Coronary artery (tissue), 2 donors: ENCODE data around the gene FRMPD2.

Experiments used
- DNase-seq: peaks from one replicate; pipeline ENCODE4 v3.0.0-alpha.2; 2017; ENCODE audit warnings: low spot score
- H3K27ac ChIP-seq, 2 donors: fragments of 200-600 bp; sonication (generic); one replicate each; pipeline ENCODE4 v1.5.1; 2016 to 2019
- H3K4me3 ChIP-seq: fragments of 200-600 bp; sonication (generic); 2 replicates; pipeline ENCODE4 v1.5.1; 2016; ENCODE audit warnings: mild to moderate bottlenecking, moderate library complexity
- TF ChIP-seq, protein P1 (sequence below): fragments of 200-600 bp; sonication (generic); IDR thresholded peaks from one replicate; pipeline ENCODE4 v1.5.1; 2019; ENCODE audit warnings: antibody characterized with exemption

FRMPD2 gene

GRCh38 chr10:48235501-48235900 is 39.0 kb downstream of the FRMPD2 start:
- H3K27ac ChIP-seq = no peak overlapping the region
- no peak overlapping the region for H3K4me3 ChIP-seq
- TF ChIP-seq, protein P1, sequence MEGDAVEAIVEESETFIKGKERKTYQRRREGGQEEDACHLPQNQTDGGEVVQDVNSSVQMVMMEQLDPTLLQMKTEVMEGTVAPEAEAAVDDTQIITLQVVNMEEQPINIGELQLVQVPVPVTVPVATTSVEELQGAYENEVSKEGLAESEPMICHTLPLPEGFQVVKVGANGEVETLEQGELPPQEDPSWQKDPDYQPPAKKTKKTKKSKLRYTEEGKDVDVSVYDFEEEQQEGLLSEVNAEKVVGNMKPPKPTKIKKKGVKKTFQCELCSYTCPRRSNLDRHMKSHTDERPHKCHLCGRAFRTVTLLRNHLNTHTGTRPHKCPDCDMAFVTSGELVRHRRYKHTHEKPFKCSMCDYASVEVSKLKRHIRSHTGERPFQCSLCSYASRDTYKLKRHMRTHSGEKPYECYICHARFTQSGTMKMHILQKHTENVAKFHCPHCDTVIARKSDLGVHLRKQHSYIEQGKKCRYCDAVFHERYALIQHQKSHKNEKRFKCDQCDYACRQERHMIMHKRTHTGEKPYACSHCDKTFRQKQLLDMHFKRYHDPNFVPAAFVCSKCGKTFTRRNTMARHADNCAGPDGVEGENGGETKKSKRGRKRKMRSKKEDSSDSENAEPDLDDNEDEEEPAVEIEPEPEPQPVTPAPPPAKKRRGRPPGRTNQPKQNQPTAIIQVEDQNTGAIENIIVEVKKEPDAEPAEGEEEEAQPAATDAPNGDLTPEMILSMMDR = no peak
- DNase-seq = no peak

DNA sequence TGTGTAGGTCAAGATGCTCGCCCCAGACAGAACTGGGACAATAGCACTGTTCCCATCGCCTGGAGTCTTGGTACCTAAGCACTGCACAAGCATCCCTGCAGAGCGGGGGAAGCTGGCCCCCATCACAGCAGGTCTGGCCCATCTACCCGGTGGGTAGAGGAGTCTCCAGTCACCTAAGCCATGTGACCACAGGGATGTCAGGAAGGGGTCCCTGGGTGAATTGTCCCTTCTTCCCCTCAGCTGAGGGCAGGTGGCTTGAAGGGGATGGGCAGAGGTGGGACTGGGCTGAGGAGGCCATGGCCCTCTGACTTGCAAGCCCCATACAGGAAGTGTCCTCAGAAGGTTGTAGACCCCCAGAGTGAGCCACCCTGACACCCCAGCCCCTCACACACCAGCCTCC is 39.7 kb downstream of the FRMPD2 start:
- TF ChIP-seq, protein P1 = no peak
- H3K4me3 ChIP-seq = no peak overlapping the region
- DNase-seq = no peak
- no peak overlapping the region for H3K27ac ChIP-seq

DNA sequence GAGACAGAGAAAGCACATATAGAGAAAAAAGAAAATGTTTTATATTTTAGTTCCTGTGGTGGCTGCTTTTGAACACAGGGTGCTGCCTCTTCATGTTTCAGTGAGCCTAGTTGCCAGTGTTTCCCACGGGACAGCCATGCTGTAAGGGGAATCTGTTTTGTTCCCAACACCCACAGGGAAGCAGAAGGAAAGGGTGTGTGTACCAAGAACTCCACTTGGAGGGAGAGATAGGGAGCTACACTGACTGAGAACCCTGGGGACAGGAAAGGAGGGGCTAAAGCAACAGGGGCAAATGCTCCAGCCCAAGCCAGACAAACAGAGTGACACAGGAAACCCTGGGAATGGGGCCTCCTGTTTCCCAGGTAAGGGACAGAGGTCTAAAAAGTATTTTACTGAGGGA is 40.2 kb downstream of the FRMPD2 start:
- TF ChIP-seq, protein P1 = no peak
- no peak overlapping the region for H3K4me3 ChIP-seq
- DNase-seq = no peak

GRCh38 chr10:48233559-48234005 is 40.9 kb downstream of the FRMPD2 start:
- no peak overlapping the region for H3K4me3 ChIP-seq
- TF ChIP-seq, protein P1 = no peak
- no peak overlapping the region for H3K27ac ChIP-seq
- no peak for DNase-seq

More for the DNA sequence above, 40.2 kb downstream of the FRMPD2 start:
- H3K27ac ChIP-seq = no peak overlapping the region

DNA sequence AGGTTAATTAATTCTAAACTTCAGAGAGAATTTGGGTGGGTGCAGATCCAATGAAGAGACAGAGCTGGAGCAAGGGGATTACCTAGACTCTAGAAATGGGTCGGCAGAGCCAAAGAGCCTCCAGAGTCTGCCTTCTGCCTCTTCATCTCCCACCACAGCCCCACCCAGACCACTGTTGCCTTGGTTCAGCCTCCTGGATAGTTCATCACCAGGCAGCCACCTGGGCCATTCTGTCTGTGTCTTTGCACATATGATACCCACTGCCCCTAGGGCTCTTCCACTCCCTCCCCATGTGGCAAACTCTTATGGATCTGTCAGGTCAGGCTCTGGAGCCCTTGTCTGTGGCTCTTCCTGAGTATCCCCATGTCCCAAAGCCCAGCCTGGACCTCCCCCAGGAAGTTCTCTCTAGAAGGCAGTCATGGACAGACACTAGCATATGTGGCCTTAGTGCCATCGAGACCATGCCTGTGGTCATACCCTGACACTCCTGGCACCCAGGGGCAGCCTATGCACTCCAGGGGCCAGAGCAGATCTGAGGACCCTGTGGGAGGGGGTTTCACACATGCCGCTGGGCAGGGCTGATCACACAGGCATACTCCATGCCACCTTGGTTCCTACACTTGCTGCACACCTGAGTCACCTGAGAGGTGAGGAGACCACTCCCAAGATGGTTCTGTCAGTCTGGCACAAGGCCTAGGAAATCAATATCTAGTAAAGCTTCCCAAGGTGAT is 41.6 kb downstream of the FRMPD2 start:
- TF ChIP-seq, protein P1 = no peak
- DNase-seq = no peak
- Histone ChIP-seq H3K4me3 (no peak overlapping the region), H3K27ac (no peak overlapping the region)

- no peak overlapping the region for H3K27ac ChIP-seq
- no peak overlapping the region for H3K4me3 ChIP-seq
- no peak for DNase-seq
- TF ChIP-seq, protein P1 = no peak
Observed at GRCh38 chr10:48231699-48232315, 42.7 kb downstream of the FRMPD2 start.

DNA sequence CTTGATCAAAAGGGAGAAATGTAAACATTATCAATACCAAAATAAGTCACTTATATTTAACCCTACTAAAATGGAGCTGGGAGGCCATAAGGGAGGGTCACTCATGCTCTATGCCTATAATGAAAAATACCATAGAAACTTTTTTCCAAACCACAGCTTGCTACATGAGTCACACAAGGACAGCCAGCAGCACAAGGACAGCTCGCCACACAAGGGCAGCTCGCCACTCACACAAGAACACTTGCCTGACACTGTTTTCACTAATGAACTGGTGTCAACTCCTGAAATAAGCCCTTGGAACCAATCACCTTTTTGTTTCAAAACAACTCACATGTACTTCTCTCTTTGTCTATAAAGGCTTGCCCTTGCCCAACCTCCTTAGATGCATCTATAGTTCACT is 43.3 kb downstream of the FRMPD2 start:
- H3K4me3 ChIP-seq = no peak overlapping the region
- no peak for DNase-seq
- H3K27ac ChIP-seq = no peak overlapping the region
- TF ChIP-seq, protein P1 = no peak
